BJ (cell line): ENCODE results near the gene TTC24. TPM values are rescaled to one million over a fixed set of nuclear protein-coding genes. Genes with fewer than 3 reads are reported as not detected.
A peak's percentile ranks its signal among the peaks of the same experiment; 100 is the strongest.

Experiments used
- CTCF ChIA-PET: fragments of 350-600 bp; formaldehyde crosslinking; extraction: SDS; loops from one replicate; lab custom pipeline; 2021; ENCODE audit warnings: antibody characterized with exemption, inconsistent platforms; lab: Yijun Ruan, JAX
- POLR2A ChIA-PET: fragments of 300-600 bp; sonication (Branson Sonifier 250); formaldehyde crosslinking; extraction: SDS; loops from one replicate; lab custom pipeline; 2021; ENCODE audit warnings: antibody characterized with exemption; lab: Charles Lee
- DNase-seq: peaks from one replicate; pipeline ENCODE4 v3.0.0-alpha.2; 2011; ENCODE audit warnings: low read depth
- H3K27me3 ChIP-seq: 2 replicates; pipeline ENCODE4 v1.6.0; 2011; ENCODE audit warnings: low read length; ENCODE audit not compliant: control insufficient read depth, insufficient read depth
- H3K36me3 ChIP-seq: 2 replicates; pipeline ENCODE4 v1.5.1; 2011; ENCODE audit warnings: low read length; ENCODE audit not compliant: control insufficient read depth, insufficient read depth
- H3K4me3 ChIP-seq: 2 replicates; pipeline ENCODE4 v1.5.1; 2011; ENCODE audit warnings: low read depth, mild to moderate bottlenecking, control low read depth, low read length
- CTCF ChIP-seq: IDR thresholded peaks from 2 replicates; pipeline ENCODE4 v1.5.1; 2011; ENCODE audit warnings: low read depth, mild to moderate bottlenecking, control low read depth, inconsistent platforms, low read length, moderate library complexity; ENCODE audit not compliant: insufficient read depth
- polyA plus RNA-seq: library from polyadenylated mRNA; depleted of rRNA; stranded (reverse); fragments of >200 nt; gene quantifications from 2 replicates; pipeline ENCODE4 v1.2.3, GENCODE V29; 2011

Gene TTC24
- polyA plus RNA-seq, 1 experiment, result not detected

GRCh38 chr1:156559797-156560385 lies 19.6 kb upstream of the TTC24 start:
- DNase-seq, result no peak
- POLR2A ChIA-PET, result no interaction called here

DNA sequence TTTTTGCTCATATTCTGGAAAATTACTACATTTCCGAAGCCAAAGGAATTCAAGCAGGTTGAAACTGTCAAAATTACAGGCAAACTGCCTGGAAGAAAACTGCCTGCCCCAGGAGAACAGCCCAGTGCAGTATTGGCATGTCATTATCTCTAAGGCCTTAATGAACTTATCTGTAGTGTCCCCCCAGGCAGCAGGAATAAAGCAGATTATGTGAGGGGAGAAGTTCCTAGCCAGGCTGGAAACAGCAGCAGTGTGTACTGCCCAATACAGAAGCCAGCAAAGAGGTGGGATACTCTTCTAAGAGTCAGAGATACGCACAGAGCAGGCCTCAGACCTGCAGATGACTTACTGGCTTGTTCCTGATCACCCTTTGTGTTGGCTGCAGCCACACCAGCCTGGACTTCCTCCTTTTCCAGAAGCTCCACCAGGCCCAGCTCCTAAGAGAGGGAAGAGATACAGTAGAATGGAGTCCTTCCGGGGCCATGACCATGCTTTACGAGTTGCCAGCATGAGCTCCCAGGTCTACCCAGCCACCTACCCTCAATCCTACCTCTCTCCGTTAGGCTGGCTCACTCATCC lies 18.8 kb upstream of the TTC24 start:
- no peak for TF ChIP-seq CTCF
- DNase-seq, result no peak
- Histone ChIP-seq H3K36me3 (peaks cover 10% of the 10 kb centered on the region), H3K4me3 (no peak overlapping the region), H3K27me3 (no peaks in the 10 kb centered on the region)
- ChIA-PET POLR2A (no interaction called here), CTCF (no interaction called here)

More at GRCh38 chr1:156559797-156560385, 19.6 kb upstream of the TTC24 start:
- Histone ChIP-seq H3K27me3 (no peaks in the 10 kb centered on the region), H3K4me3 (no peak overlapping the region), H3K36me3 (peaks cover 10% of the 10 kb centered on the region)
- TF ChIP-seq CTCF, result no peak
- CTCF ChIA-PET, result interaction anchor here (0.6 to 1.0 kb wide), 2 partner anchors 27 to 32 kb away, joined by 3 read pairs; partner anchors contain the start of gene NAXE

GRCh38 chr1:156565519-156565918 lies 14.0 kb upstream of the TTC24 start:
- CTCF ChIA-PET, result interaction anchor here (1.5 kb wide), 1 partner anchor 42 kb away, joined by 3 read pairs; no protein-coding TSS in a partner anchor
- no peak for TF ChIP-seq CTCF
- POLR2A ChIA-PET, result no interaction called here
- H3K27me3 ChIP-seq, result no peaks in the 10 kb centered on the region
- DNase-seq, result no peak
- H3K4me3 ChIP-seq, result no peak overlapping the region
- H3K36me3 ChIP-seq, result peaks cover 7% of the 10 kb centered on the region

GRCh38 chr1:156566436-156566835 lies 13.1 kb upstream of the TTC24 start:
- no peak overlapping the region for H3K4me3 ChIP-seq
- H3K36me3 ChIP-seq, result peaks cover 6% of the 10 kb centered on the region
- no peak for DNase-seq
- CTCF ChIA-PET, result interaction anchor here (1.5 kb wide), 1 partner anchor 41 kb away, joined by 3 read pairs; no protein-coding TSS in a partner anchor
- no peak for TF ChIP-seq CTCF
- POLR2A ChIA-PET, result no interaction called here
- no peaks in the 10 kb centered on the region for H3K27me3 ChIP-seq

GRCh38 chr1:156571261-156571852 lies 8.2 kb upstream of the TTC24 start:
- peak overlapping the region; percentile 55 for H3K4me3 ChIP-seq
- H3K36me3 ChIP-seq, result no peaks in the 10 kb centered on the region; the same call in 1 of the 2 replicates
- ChIA-PET POLR2A (interaction anchor here (0.9 kb wide), 1 partner anchor 114 kb away, joined by 3 read pairs; no protein-coding TSS in a partner anchor), CTCF (interaction anchor here (0.6 to 2.3 kb wide), 13 partner anchors 9 to 185 kb away, joined by 3 to 6 read pairs (median 3); partner anchors contain the start of gene NAXE)
- 0 out of 2 replicates have a peak, but pooled peaks cover 2% of the 10 kb centered on the region for H3K27me3 ChIP-seq
- no peak for TF ChIP-seq CTCF
- peak; percentile 93 for DNase-seq
